ENCODE results near the gene CELA3A. TPM values are rescaled to one million over a fixed set of nuclear protein-coding genes. Genes with fewer than 3 reads are reported as not detected.

CELA3A gene
- total RNA-seq, 2 donors from 2014 or later = not detected

DNA sequence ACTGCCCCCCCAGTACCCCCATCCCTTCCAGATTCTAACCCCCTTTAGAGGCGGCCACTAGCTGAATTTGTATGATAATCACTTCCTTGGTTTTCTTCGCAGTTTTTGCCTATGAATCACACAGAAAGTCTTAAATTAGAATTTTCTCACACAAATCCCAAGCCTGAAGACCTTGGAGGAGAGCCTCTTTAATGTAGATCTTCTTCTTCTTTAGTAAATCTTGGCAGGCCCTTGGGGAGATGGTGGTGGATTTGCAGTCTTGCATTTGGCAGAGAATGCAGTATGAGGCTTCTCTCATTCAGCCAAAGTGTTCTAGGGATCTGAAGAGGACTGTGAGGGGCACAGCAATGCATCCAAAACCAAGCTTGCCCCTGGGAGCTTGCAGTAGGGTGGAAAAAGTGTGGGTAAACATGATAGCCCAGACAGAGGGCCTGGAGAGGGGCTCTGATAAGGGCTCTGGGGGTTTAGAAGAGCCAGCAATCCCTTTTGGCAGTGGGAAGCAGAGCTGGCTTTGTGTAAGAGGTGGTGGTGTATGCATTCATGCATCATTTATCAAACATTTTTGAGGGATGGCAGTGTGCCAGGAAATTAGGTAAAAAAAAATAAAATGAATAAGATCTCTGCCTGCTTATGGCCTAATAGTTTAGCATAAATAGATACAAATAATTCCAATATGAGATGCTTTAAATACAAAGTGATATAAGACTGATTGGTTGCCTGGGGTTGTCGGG, 43.4 kb downstream of the CELA3A start:
- Mint-ChIP-seq H3K9me3 (peaks cover 5% of the 10 kb centered on the region), H3K27me3 (no peaks in the 10 kb centered on the region), H3K4me3 (peak overlapping the region; percentile 22), H3K4me1 (peaks cover 45% of the 10 kb centered on the region), H3K36me3 (ENCODE audit: low read depth) (peaks cover 5% of the 10 kb centered on the region), H3K27ac (peak overlapping the region; percentile 70)
- ATAC-seq (replicated peaks) = no peak

DNA sequence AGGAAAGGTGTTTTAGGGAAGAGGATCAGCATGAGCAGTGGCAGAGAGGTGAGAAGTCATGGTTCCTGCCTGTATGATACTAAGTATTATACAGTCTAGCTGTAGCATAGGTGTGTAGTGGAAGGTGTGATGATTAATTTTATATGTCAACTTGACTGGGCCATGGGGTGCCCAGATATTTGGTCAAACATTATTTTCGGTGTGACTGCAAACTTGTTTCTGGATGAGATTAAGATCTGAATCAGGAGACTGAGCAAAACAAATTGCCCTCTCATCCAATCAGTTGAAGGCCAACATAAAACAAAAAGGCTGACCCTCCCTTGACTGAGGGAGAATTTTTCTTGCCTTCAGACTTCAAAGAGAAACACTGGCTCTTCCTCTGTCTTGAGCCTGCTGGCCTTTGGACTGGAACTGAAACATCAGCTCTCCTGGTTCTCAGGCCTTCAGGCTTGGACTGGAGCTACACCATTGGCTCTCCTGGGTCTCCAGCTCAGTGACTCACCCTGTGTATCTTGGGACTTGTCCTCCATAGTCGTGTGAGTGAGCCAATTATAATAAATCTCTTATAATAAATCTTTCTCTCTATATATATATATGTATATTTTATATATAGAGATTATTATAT, 44.3 kb downstream of the CELA3A start:
- Mint-ChIP-seq H3K9me3 (peaks cover 5% of the 10 kb centered on the region), H3K4me1 (peaks cover 40% of the 10 kb centered on the region), H3K36me3 (ENCODE audit: low read depth) (peaks cover 5% of the 10 kb centered on the region), H3K27ac (peak overlapping the region; percentile 70), H3K27me3 (no peaks in the 10 kb centered on the region), H3K4me3 (peak overlapping the region; percentile 22)
- no peak for ATAC-seq (replicated peaks)

DNA sequence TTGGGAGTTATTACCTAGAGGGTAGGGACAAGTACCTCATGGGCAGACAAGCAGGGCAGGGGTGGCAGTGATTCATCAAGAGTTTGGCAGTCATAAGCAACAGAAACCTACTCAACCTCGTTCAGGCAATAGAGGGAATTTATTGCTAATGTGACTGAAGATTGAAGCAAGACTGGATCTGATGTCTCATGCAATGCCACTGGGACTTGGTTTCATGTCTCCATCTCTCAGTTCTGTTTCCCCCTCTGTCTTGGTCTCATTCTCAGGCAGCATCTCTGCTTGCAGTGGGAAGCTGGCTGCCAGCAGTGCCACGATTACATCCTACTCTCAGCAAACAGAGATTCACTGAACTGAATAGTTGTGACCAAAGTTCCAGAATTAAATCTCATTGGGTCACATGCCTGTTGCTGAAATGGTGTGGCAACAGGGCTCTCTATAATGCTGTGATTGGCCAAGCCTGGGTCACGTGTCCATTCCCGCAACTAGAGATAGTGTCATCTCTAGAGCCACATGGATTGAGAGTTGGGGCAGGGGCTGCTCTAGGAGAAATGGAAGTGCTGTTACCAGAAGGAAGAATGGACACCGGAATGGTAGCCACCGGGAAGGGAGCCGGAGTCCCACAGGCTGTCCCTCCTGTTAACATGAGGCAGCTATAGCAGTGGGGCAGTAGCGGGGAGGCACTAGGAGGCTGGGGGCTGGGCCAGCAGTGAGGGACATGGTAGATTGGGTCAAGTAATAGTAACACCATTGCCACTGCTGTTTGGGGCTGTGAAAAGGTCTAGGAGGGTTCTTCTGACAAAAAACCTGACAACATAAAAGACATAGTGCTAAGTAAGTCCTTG, 47.1 kb downstream of the CELA3A start:
- Mint-ChIP-seq H3K4me3 (peak overlapping the region; percentile 74), H3K36me3 (ENCODE audit: low read depth) (peaks cover 16% of the 10 kb centered on the region), H3K27ac (peak overlapping the region; percentile 94), H3K4me1 (peaks cover 24% of the 10 kb centered on the region), H3K9me3 (peaks cover 5% of the 10 kb centered on the region), H3K27me3 (no peaks in the 10 kb centered on the region)
- ATAC-seq (replicated peaks) = peak; percentile 63

GRCh38 chr1:22050330-22050729, 48.9 kb downstream of the CELA3A start:
- H3K27me3 Mint-ChIP-seq = no peaks in the 10 kb centered on the region
- H3K4me1 Mint-ChIP-seq = peaks cover 25% of the 10 kb centered on the region
- H3K4me3 Mint-ChIP-seq = no peak overlapping the region
- no peak overlapping the region for H3K27ac Mint-ChIP-seq
- peaks cover 34% of the 10 kb centered on the region for H3K36me3 Mint-ChIP-seq (ENCODE audit: low read depth)
- ATAC-seq (replicated peaks) = no peak
- H3K9me3 Mint-ChIP-seq = peaks cover 2% of the 10 kb centered on the region

DNA sequence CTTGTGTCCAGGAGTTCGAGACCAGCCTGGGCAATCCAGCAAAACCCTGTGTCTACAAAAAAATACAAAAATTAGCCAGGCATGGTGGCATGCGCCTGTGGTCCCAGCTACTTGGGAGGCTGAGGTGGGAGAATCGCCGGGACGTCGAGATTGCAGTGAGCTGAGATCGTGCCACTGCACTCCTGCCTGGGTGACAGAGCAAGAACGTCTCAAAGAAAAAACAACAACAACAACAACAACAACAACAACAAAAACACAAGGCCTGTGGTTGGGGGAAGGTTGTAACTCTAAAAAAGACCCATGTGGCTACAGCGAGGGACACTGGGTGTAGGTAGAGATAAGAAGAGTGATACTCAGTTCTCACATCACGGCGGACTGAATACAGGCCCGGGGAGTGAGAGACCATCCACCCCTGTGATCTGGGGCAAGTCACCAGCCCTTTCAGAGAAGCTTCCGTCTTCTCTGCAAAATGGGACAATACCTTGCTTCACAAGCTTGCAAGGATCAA, 50.2 kb downstream of the CELA3A start:
- no peak for ATAC-seq (replicated peaks)
- Mint-ChIP-seq H3K4me3 (peak overlapping the region; percentile 71), H3K4me1 (peaks cover 35% of the 10 kb centered on the region), H3K9me3 (no peaks in the 10 kb centered on the region), H3K36me3 (ENCODE audit: low read depth) (peaks cover 47% of the 10 kb centered on the region), H3K27me3 (no peaks in the 10 kb centered on the region), H3K27ac (peak overlapping the region; percentile 87)

GRCh38 chr1:22052115-22053016, 50.9 kb downstream of the CELA3A start, which contains the start of gene CDC42:
Gene CDC42, plus strand, starts transcription at chr1:22052709. Its CDS starts 25,770 bp downstream, at chr1:22078479.
- Mint-ChIP-seq H3K36me3 (ENCODE audit: low read depth) (peaks cover 54% of the 10 kb centered on the region), H3K9me3 (no peaks in the 10 kb centered on the region), H3K27ac (peak within 1 kb of the TSS; percentile 99), H3K27me3 (no peaks in the 10 kb centered on the region), H3K4me3 (peak within 1 kb of the TSS; percentile 91), H3K4me1 (peaks cover 42% of the 10 kb centered on the region)
- ATAC-seq (replicated peaks) = peak; percentile 82

GRCh38 chr1:22053017-22053860, 51.8 kb downstream of the CELA3A start:
- Mint-ChIP-seq H3K27ac (peak overlapping the region; percentile 99), H3K9me3 (no peaks in the 10 kb centered on the region), H3K4me3 (peak overlapping the region; percentile 91), H3K27me3 (no peaks in the 10 kb centered on the region), H3K36me3 (ENCODE audit: low read depth) (peaks cover 62% of the 10 kb centered on the region), H3K4me1 (peaks cover 41% of the 10 kb centered on the region)
- ATAC-seq (replicated peaks) = peak; percentile 34

- H3K27ac Mint-ChIP-seq = peak overlapping the region; percentile 99
Observed at GRCh38 chr1:22053861-22054770, 52.7 kb downstream of the CELA3A start.

DNA sequence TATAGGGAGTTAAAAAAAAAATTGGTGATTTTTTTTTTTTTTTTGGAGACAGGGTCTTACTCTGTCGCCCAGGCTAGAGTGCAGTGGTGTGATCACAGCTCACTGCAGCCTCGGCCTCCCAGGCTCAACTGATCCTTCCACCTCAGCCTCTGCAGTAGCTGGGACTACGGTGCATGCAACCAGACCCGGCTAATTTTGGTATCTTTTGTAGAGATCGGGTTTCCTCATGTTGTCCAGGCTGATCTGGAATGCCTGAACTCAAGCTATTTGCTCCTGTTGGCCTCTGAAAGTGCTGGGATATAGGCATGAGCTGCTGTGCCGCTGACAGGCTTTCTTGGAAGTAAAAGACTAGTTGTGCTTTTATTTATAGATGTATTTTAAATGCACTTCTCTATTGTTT, 54.0 kb downstream of the CELA3A start:
- H3K27ac Mint-ChIP-seq = peak overlapping the region; percentile 99
- H3K4me1 Mint-ChIP-seq = peaks cover 39% of the 10 kb centered on the region
- no peaks in the 10 kb centered on the region for H3K27me3 Mint-ChIP-seq
- H3K4me3 Mint-ChIP-seq = peak overlapping the region; percentile 91
- H3K36me3 Mint-ChIP-seq (ENCODE audit: low read depth) = peaks cover 78% of the 10 kb centered on the region
- no peak for ATAC-seq (replicated peaks)
- H3K9me3 Mint-ChIP-seq = no peaks in the 10 kb centered on the region

More at GRCh38 chr1:22053861-22054770, 52.7 kb downstream of the CELA3A start:
- Mint-ChIP-seq H3K4me3 (peak overlapping the region; percentile 91), H3K4me1 (peaks cover 32% of the 10 kb centered on the region), H3K9me3 (no peaks in the 10 kb centered on the region), H3K36me3 (ENCODE audit: low read depth) (peaks cover 64% of the 10 kb centered on the region), H3K27me3 (no peaks in the 10 kb centered on the region)
- ATAC-seq (replicated peaks) = peak; percentile 53

DNA sequence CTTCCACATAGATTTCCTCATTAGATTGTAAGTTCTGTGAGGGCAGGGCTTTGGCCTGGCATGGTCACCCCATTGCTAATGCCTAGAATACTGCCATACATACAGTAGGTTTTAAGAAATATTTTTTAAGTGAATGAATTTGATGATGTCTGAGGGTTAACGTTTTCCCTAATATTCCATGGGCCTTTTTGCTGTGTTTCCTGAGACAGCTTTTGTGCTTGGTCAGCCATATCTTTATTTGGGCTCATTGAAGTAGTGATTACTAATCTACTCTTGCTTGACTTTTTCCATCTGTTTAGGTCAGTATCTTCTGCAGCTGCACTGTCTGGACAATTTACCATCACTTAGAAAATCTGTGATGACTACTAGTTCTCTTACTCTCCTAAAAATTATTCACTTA, 54.6 kb downstream of the CELA3A start:
- ATAC-seq (replicated peaks) = no peak
- Mint-ChIP-seq H3K9me3 (no peaks in the 10 kb centered on the region), H3K4me3 (peak overlapping the region; percentile 91), H3K27me3 (no peaks in the 10 kb centered on the region), H3K36me3 (ENCODE audit: low read depth) (peaks cover 83% of the 10 kb centered on the region), H3K27ac (peak overlapping the region; percentile 22), H3K4me1 (peaks cover 44% of the 10 kb centered on the region)

- H3K4me3 Mint-ChIP-seq = peak overlapping the region; percentile 91
- H3K9me3 Mint-ChIP-seq = no peaks in the 10 kb centered on the region
- no peaks in the 10 kb centered on the region for H3K27me3 Mint-ChIP-seq
- peaks cover 85% of the 10 kb centered on the region for H3K36me3 Mint-ChIP-seq (ENCODE audit: low read depth)
- peaks cover 44% of the 10 kb centered on the region for H3K4me1 Mint-ChIP-seq
- H3K27ac Mint-ChIP-seq = peak overlapping the region; percentile 22
- no peak for ATAC-seq (replicated peaks)
Observed at GRCh38 chr1:22056936-22057335, 55.5 kb downstream of the CELA3A start.

GRCh38 chr1:22057861-22058260, 56.4 kb downstream of the CELA3A start:
- peaks cover 89% of the 10 kb centered on the region for H3K36me3 Mint-ChIP-seq (ENCODE audit: low read depth)

More at GRCh38 chr1:22057861-22058260, 56.4 kb downstream of the CELA3A start:
- Mint-ChIP-seq H3K27me3 (no peaks in the 10 kb centered on the region), H3K9me3 (no peaks in the 10 kb centered on the region), H3K4me3 (peak overlapping the region; percentile 91), H3K27ac (peak overlapping the region; percentile 22), H3K4me1 (peaks cover 53% of the 10 kb centered on the region)
- no peak for ATAC-seq (replicated peaks)

Measured in activated T-helper 17 cell treated with anti-CD3 and anti-CD28 coated beads, Interleukin-2, amount 50 U/mL, for 72 hours (primary cell).